Lung (tissue), 12 donors: ENCODE data around the gene CDAN1. TPM values are rescaled to one million over a fixed set of nuclear protein-coding genes. Genes with fewer than 3 reads are reported as not detected.

Experiments
- ATAC-seq: fragments of 200-7000 bp; cut with Tn5 transposase; one replicate; pipeline ENCODE4 v1.9.1; 2020; ENCODE audit warnings: moderate number of reproducible peaks; ENCODE audit not compliant: insufficient read depth, low FRiP score
- DNase-seq, 3 donors: peaks; one replicate each; pipeline ENCODE4 v3.0.0-alpha.2; 2013 to 2017
- H3K27ac ChIP-seq, 2 donors: one replicate each; pipeline ENCODE4 v1.5.1; 2013; ENCODE audit warnings: mild to moderate bottlenecking in 2 of 2, moderate library complexity in 2 of 2, control low read depth in 1 of 2, inconsistent platforms in 1 of 2, low read depth in 1 of 2, low read length in 1 of 2
- H3K27me3 ChIP-seq, 3 donors: one replicate each; pipeline ENCODE4 v1.5.1; 2013; ENCODE audit warnings: low read length in 2 of 3; ENCODE audit not compliant: control insufficient read depth in 3 of 3, insufficient read depth in 3 of 3
- H3K36me3 ChIP-seq, 4 donors: one replicate each; pipeline ENCODE4 v1.5.1; 2013; ENCODE audit warnings: low read length in 4 of 4, mild to moderate bottlenecking in 1 of 4, moderate library complexity in 1 of 4; ENCODE audit not compliant: control insufficient read depth in 4 of 4, insufficient read depth in 4 of 4
- H3K4me1 ChIP-seq, 5 donors: one replicate each; pipeline ENCODE4 v1.5.1; 2013; ENCODE audit warnings: low read length in 5 of 5, mild to moderate bottlenecking in 2 of 5, moderate library complexity in 1 of 5; ENCODE audit not compliant: control insufficient read depth in 5 of 5, insufficient read depth in 5 of 5
- H3K4me3 ChIP-seq: one replicate; pipeline ENCODE4 v1.5.1; 2013; ENCODE audit warnings: mild to moderate bottlenecking, control low read depth, moderate library complexity
- H3K9ac ChIP-seq, 2 donors: one replicate each; pipeline ENCODE4 v1.5.1; 2013; ENCODE audit warnings: low read length in 2 of 2, control low read depth in 1 of 2; ENCODE audit not compliant: insufficient read depth in 1 of 2
- H3K9me3 ChIP-seq, 4 donors: one replicate each; pipeline ENCODE4 v1.5.1; 2013; ENCODE audit warnings: low read length in 3 of 4, mild to moderate bottlenecking in 1 of 4, moderate library complexity in 1 of 4; ENCODE audit not compliant: control insufficient read depth in 4 of 4, insufficient read depth in 3 of 4
- CTCF ChIP-seq: IDR thresholded peaks from 2 replicates; pipeline ENCODE4 v1.5.1; 2012; ENCODE audit warnings: mild to moderate bottlenecking; ENCODE audit errors: control extremely low read depth, extremely low read depth
- whole genome bisulfite sequencing, 2 donors: extraction: QIAGEN DNeasy Blood & Tissue Kit; methylation state at CpG; one replicate each; pipeline ENCODE4 v1.1.7; 2013; 5-methylcytosine and 5-hydroxymethylcytosine counted together
- polyA plus RNA-seq, 2 donors: library from polyadenylated mRNA; stranded (reverse); fragments of 200-250 nt; gene quantifications; one replicate each; pipeline ENCODE4 v1.2.1, GENCODE V29; 2013
- total RNA-seq, 2 donors: library from RNA; depleted of rRNA in 1 of 2; stranded (reverse); fragments of >200 nt in 1 of 2; gene quantifications; one replicate each; pipeline ENCODE4 v1.2.1, GENCODE V29; 2014 to 2021
- donor health status: control.
- donor health status: control.
- donor health status: Bipolar disorder and iron deficiency.
- donor health status: healthy.
- donor health status: DM: yes; HTN: yes; CAD: no.

CDAN1 gene
- total and polyA plus RNA-seq, 4 donors = 4.2 to 15.2 (median 12.2) TPM

GRCh38 chr15:42736178-42736792 is 643 bp downstream of the CDAN1 start:
- ATAC-seq = peak; percentile 23
- Histone ChIP-seq H3K27me3 (no peaks in the 10 kb centered on the region), H3K9me3 (no peaks in the 10 kb centered on the region), H3K4me3 (peak overlapping the region; percentile 66), H3K4me1 (peaks cover 0 to 17% (median 4%) of the 10 kb centered on the region in 5 donors), H3K27ac (peak overlapping the region; percentile 82 to 90), H3K36me3 (peaks cover 3 to 38% (median 30%) of the 10 kb centered on the region in 4 donors), H3K9ac (peak overlapping the region; percentile 18 to 65)
- DNase-seq = peak; percentile 42 to 63 (median 63)
- TF ChIP-seq CTCF = no peak
- WGBS, 2 donors = 1% methylated on average over 54 to 55 of the region's 55 CpGs

GRCh38 chr15:42735382-42736165 is 1.4 kb downstream of the CDAN1 start:
- TF ChIP-seq CTCF = no peak
- Histone ChIP-seq H3K36me3 (peaks cover 7 to 45% (median 34%) of the 10 kb centered on the region in 4 donors), H3K9me3 (no peaks in the 10 kb centered on the region), H3K27ac (no peak overlapping the region), H3K27me3 (no peaks in the 10 kb centered on the region), H3K9ac (peak overlapping the region in 1 of 2 donors; percentile 65), H3K4me1 (peaks cover 0 to 17% (median 4%) of the 10 kb centered on the region in 5 donors), H3K4me3 (no peak overlapping the region)
- DNase-seq (no peak), ATAC-seq (no peak)
- WGBS, 2 donors = 87 to 94% methylated on average over 19 of the region's 19 CpGs

GRCh38 chr15:42734076-42734672 is 2.8 kb downstream of the CDAN1 start:
- DNase-seq (no peak), ATAC-seq (no peak)
- no peaks in the 10 kb centered on the region for H3K9me3 ChIP-seq
- H3K27me3 ChIP-seq = no peaks in the 10 kb centered on the region
- WGBS, 2 donors = 96 to 97% methylated on average over 5 to 6 of the region's 6 CpGs
- H3K4me1 ChIP-seq = peaks cover 0 to 17% (median 4%) of the 10 kb centered on the region in 5 donors
- peaks cover 7 to 56% (median 43%) of the 10 kb centered on the region in 4 donors for H3K36me3 ChIP-seq
- no peak overlapping the region for H3K27ac ChIP-seq
- no peak overlapping the region for H3K9ac ChIP-seq
- TF ChIP-seq CTCF = no peak
- no peak overlapping the region for H3K4me3 ChIP-seq
